Keratinocyte (primary cell): Measurements from ENCODE around the gene NCAPH2. TPM values are rescaled to one million over a fixed set of nuclear protein-coding genes. Genes with fewer than 3 reads are reported as not detected.

Experiments used
- DNase-seq: peaks from one replicate; pipeline ENCODE4 v3.0.0-alpha.2; 2011; ENCODE audit warnings: low read depth, missing footprints, low spot score
- FAIRE-seq: peaks from 2 replicates; lab custom pipeline; 2011; peaks lifted over from hg19 to GRCh38; lab: Jason Lieb, UNC
- H2AFZ ChIP-seq: 2 replicates; pipeline ENCODE4 v1.6.0; 2012; ENCODE audit warnings: low read length, control low read depth, inconsistent platforms; ENCODE audit not compliant: control insufficient read depth
- H3K27ac ChIP-seq: 2 replicates; pipeline ENCODE4 v1.5.1; 2011; ENCODE audit warnings: low read length; ENCODE audit not compliant: control insufficient read depth, insufficient read depth
- H3K27me3 ChIP-seq: 3 replicates; pipeline ENCODE4 v1.6.0; 2011; ENCODE audit warnings: low read length; ENCODE audit not compliant: control insufficient read depth, insufficient read depth; ENCODE audit errors: extremely low read depth
- H3K36me3 ChIP-seq, 2 experiments: 2 replicates in 1 of 2; 3 replicates in 1 of 2; pipeline ENCODE4 v1.5.1; 2011; ENCODE audit warnings: low read length in 2 of 2, mild to moderate bottlenecking in 1 of 2; ENCODE audit not compliant: control insufficient read depth in 2 of 2, insufficient read depth in 2 of 2; ENCODE audit errors: extremely low read depth in 1 of 2
- H3K4me1 ChIP-seq: 3 replicates; pipeline ENCODE4 v1.5.1; 2011; ENCODE audit warnings: low read length; ENCODE audit not compliant: control insufficient read depth, insufficient read depth; ENCODE audit errors: extremely low read depth
- H3K4me2 ChIP-seq: 3 replicates; pipeline ENCODE4 v1.6.0; 2011; ENCODE audit warnings: low read depth, low read length; ENCODE audit not compliant: control insufficient read depth, insufficient read depth; ENCODE audit errors: extremely low read depth
- H3K4me3 ChIP-seq, 3 experiments: fragments of 200-600 bp in 1 of 3; sonication (generic) in 1 of 3; 2 replicates in 2 of 3; 3 replicates in 1 of 3; pipeline ENCODE4 v1.5.1; 2011 to 2016; ENCODE audit warnings: low read length in 3 of 3, mild to moderate bottlenecking in 3 of 3, control low read depth in 2 of 3, inconsistent platforms in 1 of 3, low read depth in 1 of 3, mixed read lengths in 1 of 3, mixed run types in 1 of 3, moderate library complexity in 1 of 3; ENCODE audit not compliant: control insufficient read depth in 2 of 3, insufficient read depth in 2 of 3; ENCODE audit errors: extremely low read depth in 1 of 3
- H3K79me2 ChIP-seq: 2 replicates; pipeline ENCODE4 v1.6.0; 2012; ENCODE audit warnings: low read length; ENCODE audit not compliant: control insufficient read depth, insufficient read depth
- H3K9ac ChIP-seq: 3 replicates; pipeline ENCODE4 v1.6.0; 2011; ENCODE audit warnings: low read length; ENCODE audit not compliant: control insufficient read depth, insufficient read depth; ENCODE audit errors: extremely low read depth
- H3K9me1 ChIP-seq: 3 replicates; pipeline ENCODE4 v1.6.0; 2011; ENCODE audit warnings: low read length; ENCODE audit not compliant: control insufficient read depth, insufficient read depth; ENCODE audit errors: extremely low read depth
- H3K9me3 ChIP-seq: 2 replicates; pipeline ENCODE4 v1.5.1; 2012; ENCODE audit warnings: low read depth, low read length; ENCODE audit not compliant: control insufficient read depth
- H4K20me1 ChIP-seq: 3 replicates; pipeline ENCODE4 v1.6.0; 2011; ENCODE audit warnings: low read length; ENCODE audit not compliant: control insufficient read depth, insufficient read depth; ENCODE audit errors: extremely low read depth
- CTCF ChIP-seq, 3 experiments: IDR thresholded peaks in 1 of 3; conservative IDR thresholded peaks in 1 of 3; optimal IDR thresholded peaks in 1 of 3; 2 replicates in 2 of 3; 3 replicates in 1 of 3; pipeline versions ENCODE3 to v1.5.1; 2011; ENCODE audit warnings: low read length in 3 of 3, mild to moderate bottlenecking in 3 of 3, moderate library complexity in 2 of 3, control low read depth in 1 of 3, inconsistent platforms in 1 of 3; ENCODE audit not compliant: insufficient read depth in 2 of 3; ENCODE audit errors: extremely low read depth in 1 of 3
- EZH2 ChIP-seq: IDR thresholded peaks from one replicate; pipeline ENCODE4 v1.6.1; 2012; ENCODE audit warnings: inconsistent platforms, mild to moderate bottlenecking, low read length, moderate library complexity
- dilution Hi-C: fragments of 300-500 bp; cut with MboI; formaldehyde crosslinking; loops from one replicate; pipeline ENCODE4 v1.7.0; 2020; ENCODE audit warnings: low sequenced_read_pairs; ENCODE audit not compliant: extremely low pct_ligation_motif_present
- polyA plus RNA-seq, 5 experiments: library from polyadenylated mRNA; depleted of rRNA in 3 of 5; stranded (reverse) in 3 of 5; stranded (forward) in 1 of 5; unstranded in 1 of 5; fragments of >200 nt; gene quantifications; 1 replicate in 1 of 5; 2 replicates in 3 of 5; 3 replicates in 1 of 5; pipeline versions ENCODE4 v1.2.1 to v1.2.3, GENCODE V29; 2011 to 2012; ENCODE audit warnings: missing spikeins in 2 of 5, low read depth in 1 of 5, low replicate concordance in 1 of 5

NCAPH2 gene
- polyA plus RNA-seq, 1 donor (not counting 4 experiments of a cell fraction or from before 2014, with no cell fraction given): 11.4 TPM

- DNase-seq (no peak), FAIRE-seq (no peak)
- H3K4me3 ChIP-seq: no peak overlapping the region
- peaks cover 3% of the 10 kb centered on the region for H4K20me1 ChIP-seq
- no peaks in the 10 kb centered on the region for H3K9me3 ChIP-seq
- H3K4me1 ChIP-seq: no peaks in the 10 kb centered on the region
- H3K4me2 ChIP-seq: no peak overlapping the region
- no peak overlapping the region for H3K27ac ChIP-seq
- H2AFZ ChIP-seq: no peak overlapping the region
- no peaks in the 10 kb centered on the region for H3K9me1 ChIP-seq
- TF ChIP-seq EZH2 (no peak), CTCF (optimal IDR thresholded peaks at IDR 0.05 in 1 of 3, IDR thresholded peaks at IDR 0.05 in 1 of 3, conservative IDR thresholded peaks at IDR 0.05 in 1 of 3; ENCODE audit: extremely low read depth in 1 of 3, insufficient read depth in 2 of 3, low read length in 3 of 3) (no peak)
- H3K9ac ChIP-seq: no peak overlapping the region
- dilution Hi-C loops: no loop called here
- H3K27me3 ChIP-seq: peaks cover 8% of the 10 kb centered on the region
- H3K79me2 ChIP-seq: no peaks in the 10 kb centered on the region
- H3K36me3 ChIP-seq: no peaks in the 10 kb centered on the region
These were observed 18.4 kb upstream of the NCAPH2 start for GRCh38 chr22:50489363-50490243.

GRCh38 chr22:50490531-50491308 lies 17.3 kb upstream of the NCAPH2 start:
- Histone ChIP-seq H3K9ac (no peak overlapping the region), H3K9me3 (no peaks in the 10 kb centered on the region), H3K36me3 (no peaks in the 10 kb centered on the region), H3K27ac (no peak overlapping the region), H2AFZ (no peak overlapping the region), H3K27me3 (peaks cover 8% of the 10 kb centered on the region), H3K4me1 (no peaks in the 10 kb centered on the region), H4K20me1 (peaks cover under 1% of the 10 kb centered on the region), H3K9me1 (no peaks in the 10 kb centered on the region), H3K4me3 (no peak overlapping the region), H3K4me2 (no peak overlapping the region), H3K79me2 (no peaks in the 10 kb centered on the region)
- TF ChIP-seq EZH2 (no peak), CTCF (optimal IDR thresholded peaks at IDR 0.05 in 1 of 3, IDR thresholded peaks at IDR 0.05 in 1 of 3, conservative IDR thresholded peaks at IDR 0.05 in 1 of 3; ENCODE audit: extremely low read depth in 1 of 3, insufficient read depth in 2 of 3, low read length in 3 of 3) (no peak)
- DNase-seq: no peak
- dilution Hi-C loops: no loop called here
- FAIRE-seq: no peak
